Measurements from ENCODE around the gene WDR41.
"Not testable (repeated sequence)": the region's sequence is repeated elsewhere in the genome, so short reads cannot be mapped to it uniquely, and the experiment has no call there.

WDR41 gene

DNA sequence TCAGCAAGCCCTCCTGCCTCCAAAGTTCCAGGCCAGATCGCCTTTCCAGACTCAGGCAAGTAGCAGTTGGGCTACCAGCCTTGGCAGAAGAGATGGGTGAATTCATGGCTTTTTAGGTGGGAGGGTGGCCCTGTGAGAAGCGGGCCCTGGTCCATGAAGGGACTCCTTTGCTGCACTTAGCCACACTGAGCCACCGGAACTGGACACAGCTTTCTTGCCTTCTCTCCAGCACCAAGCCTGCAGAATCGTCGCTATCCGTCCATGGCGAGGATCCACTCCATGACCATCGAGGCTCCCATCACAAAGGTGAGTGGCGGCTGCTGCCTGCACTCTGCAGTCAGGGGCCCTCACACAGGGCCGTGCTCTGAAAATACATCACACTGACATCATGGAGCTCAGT lies 85.0 kb downstream of the WDR41 start:
- DNase-seq (ENCODE audit: low read depth in 2 of 2), result no peak

GRCh38 chr5:77402796-77403195 lies 89.3 kb downstream of the WDR41 start:
- no peak for DNase-seq (ENCODE audit: low read depth in 2 of 2)

DNA sequence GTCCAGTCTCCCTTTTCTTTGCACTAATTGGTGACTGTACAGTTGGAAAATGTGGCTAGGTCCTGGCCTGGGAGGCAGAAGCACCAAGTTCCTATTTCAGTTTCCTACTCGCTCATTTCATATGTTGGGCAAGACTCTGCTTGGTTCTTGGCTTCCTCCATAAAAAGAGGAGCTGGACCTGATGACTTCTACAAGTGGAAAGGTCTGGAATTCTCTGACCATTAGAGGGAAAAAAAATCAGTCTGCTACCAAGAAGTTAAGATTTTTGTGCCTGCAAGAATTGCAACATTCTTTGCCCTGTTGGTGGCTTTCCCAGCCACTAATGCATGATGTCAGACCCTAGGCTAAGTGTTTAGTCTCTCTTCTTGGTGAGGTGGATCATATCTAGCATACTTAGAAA lies 91.5 kb downstream of the WDR41 start:
- no peak for DNase-seq (ENCODE audit: low read depth in 2 of 2)

- DNase-seq (ENCODE audit: low read depth in 2 of 2), result no peak
Measured at GRCh38 chr5:77398896-77399295, 93.2 kb downstream of the WDR41 start.

- DNase-seq (ENCODE audit: low read depth in 2 of 2), result no peak
Measured at GRCh38 chr5:77398458-77398857, 93.7 kb downstream of the WDR41 start.

GRCh38 chr5:77397686-77398292 lies 94.3 kb downstream of the WDR41 start:
- no peak for DNase-seq (ENCODE audit: low read depth in 2 of 2)

- DNase-seq (ENCODE audit: low read depth in 2 of 2), result no peak
Measured at GRCh38 chr5:77396017-77396416, 96.1 kb downstream of the WDR41 start.

- no peak for DNase-seq (ENCODE audit: low read depth in 2 of 2)
Measured at GRCh38 chr5:77394064-77394715, 97.9 kb downstream of the WDR41 start.

DNA sequence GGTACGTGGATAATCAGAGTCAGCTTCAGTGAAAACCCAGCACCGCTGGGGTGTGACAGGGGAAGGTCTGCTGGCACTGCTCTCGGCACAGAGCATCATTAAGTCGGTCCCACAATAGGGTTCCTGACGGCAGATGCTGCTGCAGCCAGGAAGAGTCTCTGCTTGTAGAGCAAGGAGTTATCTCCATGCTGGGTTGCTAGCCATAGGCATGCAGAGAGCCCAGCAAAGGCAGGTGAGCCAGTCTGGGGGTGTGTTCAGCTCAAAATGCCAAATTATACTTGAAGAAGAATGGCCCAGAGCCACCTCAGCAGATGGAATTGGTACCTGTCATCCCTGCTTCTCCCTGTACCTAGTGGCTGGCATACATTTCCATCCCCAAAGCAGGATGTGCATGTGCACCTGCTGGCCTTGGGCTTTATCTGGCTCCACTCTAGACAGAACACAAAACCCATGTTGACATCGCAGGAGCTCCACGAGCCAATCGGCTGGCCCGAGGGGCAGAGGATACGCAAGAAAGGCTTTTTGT lies 100.8 kb downstream of the WDR41 start:
- DNase-seq (ENCODE audit: low read depth in 2 of 2), result no peak

DNA sequence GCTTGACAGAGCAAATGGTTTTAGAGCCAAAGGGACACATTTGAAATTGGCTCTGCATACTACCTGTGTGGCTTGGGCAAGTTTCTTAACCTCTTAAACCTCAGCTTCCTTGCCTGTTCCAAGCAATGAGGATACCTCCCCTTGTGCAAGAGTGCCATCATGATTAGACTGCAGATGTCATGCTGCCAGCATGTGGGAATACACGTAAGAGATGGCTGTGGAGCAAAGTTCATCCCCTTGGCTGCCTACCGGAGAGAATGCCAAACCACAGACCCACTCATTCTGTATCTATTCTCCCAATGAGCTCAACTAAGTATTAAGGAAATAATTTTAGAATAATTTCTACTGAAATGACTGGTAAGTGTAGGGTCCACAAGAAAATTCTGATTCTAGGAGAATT lies 101.3 kb downstream of the WDR41 start:
- DNase-seq (ENCODE audit: low read depth in 2 of 2), result no peak

- no peak for DNase-seq (ENCODE audit: low read depth in 2 of 2)
Measured at GRCh38 chr5:77390221-77390620, 101.9 kb downstream of the WDR41 start.

GRCh38 chr5:77389746-77390145 lies 102.4 kb downstream of the WDR41 start:
- no peak for DNase-seq (ENCODE audit: low read depth in 2 of 2)

GRCh38 chr5:77386340-77386739 lies 105.8 kb downstream of the WDR41 start:
- not testable (repeated sequence) for DNase-seq (ENCODE audit: low read depth in 2 of 2)

- DNase-seq (ENCODE audit: low read depth in 2 of 2), result not testable (repeated sequence)
Measured at GRCh38 chr5:77383336-77383735, 108.8 kb downstream of the WDR41 start.

Measured in stimulated activated CD4-positive, alpha-beta T cell treated with anti-CD3 and anti-CD28 coated beads, Interleukin-12 subunit alpha, Interleukin-12 subunit beta, amount 100 ng/mL, for 24 hours (primary cell).